Type B pancreatic cell (in vitro differentiated cells): ENCODE data around the gene AGTR1. TPM values are rescaled to one million over a fixed set of nuclear protein-coding genes. Genes with fewer than 3 reads are reported as not detected.
"Not testable (repeated sequence)": the region's sequence is repeated elsewhere in the genome, so short reads cannot be mapped to it uniquely, and the experiment has no call there.

Source experiments
- DNase-seq: peaks from one replicate; pipeline ENCODE4 v3.0.0; 2021; ENCODE audit warnings: mixed read lengths; ENCODE audit not compliant: unreplicated experiment; ENCODE audit errors: extremely low spot score
- H3K27ac Mint-ChIP-seq: 2 replicates; pipeline ENCODE4 v1.8.0; 2021; ENCODE audit warnings: mild to moderate bottlenecking, mixed read lengths
- H3K27me3 Mint-ChIP-seq: 2 replicates; pipeline ENCODE4 v1.8.0; 2021; ENCODE audit warnings: mixed read lengths
- H3K36me3 Mint-ChIP-seq: 2 replicates; pipeline ENCODE4 v1.8.0; 2021; ENCODE audit warnings: mixed read lengths
- H3K4me1 Mint-ChIP-seq: one replicate; pipeline ENCODE4 v1.8.0; 2021; ENCODE audit warnings: mixed read lengths; ENCODE audit not compliant: unreplicated experiment
- H3K4me3 Mint-ChIP-seq: 2 replicates; pipeline ENCODE4 v1.8.0; 2021; ENCODE audit warnings: mild to moderate bottlenecking, mixed read lengths
- H3K9me3 Mint-ChIP-seq: 2 replicates; pipeline ENCODE4 v1.8.0; 2021; ENCODE audit warnings: mixed read lengths
- total RNA-seq: library from RNA; stranded (reverse); gene quantifications from 2 replicates; pipeline ENCODE4 v1.2.1, GENCODE V29; 2021; ENCODE audit warnings: low replicate concordance
- TF ChIP-seq, protein P1 (sequence below): fragments of 200-600 bp; sonication (generic); conservative IDR thresholded peaks from 2 replicates; pipeline ENCODE4 v1.5.0; 2021; ENCODE audit warnings: antibody characterized with exemption, mild to moderate bottlenecking

Gene AGTR1
- total RNA-seq, 1 donor from 2014 or later = 2.4 TPM

DNA sequence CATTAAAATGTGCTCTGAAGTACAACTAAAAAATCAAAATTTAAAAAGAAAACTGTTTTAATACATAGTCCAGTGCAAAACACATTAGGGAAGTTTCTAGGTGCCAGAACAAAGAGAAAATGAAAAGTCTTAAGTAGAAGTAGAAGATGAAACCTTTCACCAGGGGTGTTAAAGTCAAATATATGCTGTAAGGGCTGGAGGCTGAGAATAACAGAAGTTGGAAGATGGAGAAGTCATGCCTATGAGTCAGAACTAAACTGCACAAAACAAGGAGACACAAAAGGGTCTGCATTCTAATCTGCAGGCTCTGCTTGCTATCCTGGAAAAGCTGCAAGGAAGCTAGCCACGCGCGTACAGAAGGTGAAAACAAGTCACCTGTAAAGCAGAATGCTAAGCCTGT, 81.2 kb downstream of the AGTR1 start:
- no peaks in the 10 kb centered on the region for H3K36me3 Mint-ChIP-seq

DNA sequence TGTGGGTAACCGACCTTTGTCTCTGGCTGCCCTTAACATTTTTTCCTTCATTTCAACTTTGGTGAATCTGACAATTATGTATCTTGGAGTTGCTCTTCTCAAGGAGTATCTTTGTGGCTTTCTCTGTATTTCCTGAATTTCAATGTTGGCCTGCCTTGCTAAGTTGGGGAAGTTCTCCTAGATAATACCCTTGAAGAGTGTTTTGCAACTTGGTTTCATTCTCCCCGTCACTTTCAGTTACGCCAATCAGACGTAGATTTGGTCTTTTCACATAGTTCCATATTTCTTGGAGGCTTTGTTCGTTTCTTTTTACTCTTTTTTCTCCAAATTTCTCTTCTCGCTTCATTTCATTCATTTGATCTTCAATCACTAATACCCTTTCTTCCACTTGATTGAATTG, 87.3 kb downstream of the AGTR1 start:
- peaks cover 12% of the 10 kb centered on the region for H3K4me1 Mint-ChIP-seq

More for the DNA sequence above, 81.2 kb downstream of the AGTR1 start:
- H3K27ac Mint-ChIP-seq = no peak overlapping the region
- DNase-seq = no peak
- no peaks in the 10 kb centered on the region for H3K27me3 Mint-ChIP-seq
- H3K9me3 Mint-ChIP-seq = no peaks in the 10 kb centered on the region
- no peaks in the 10 kb centered on the region for H3K4me1 Mint-ChIP-seq
- no peak overlapping the region for H3K4me3 Mint-ChIP-seq
- TF ChIP-seq, protein P1, sequence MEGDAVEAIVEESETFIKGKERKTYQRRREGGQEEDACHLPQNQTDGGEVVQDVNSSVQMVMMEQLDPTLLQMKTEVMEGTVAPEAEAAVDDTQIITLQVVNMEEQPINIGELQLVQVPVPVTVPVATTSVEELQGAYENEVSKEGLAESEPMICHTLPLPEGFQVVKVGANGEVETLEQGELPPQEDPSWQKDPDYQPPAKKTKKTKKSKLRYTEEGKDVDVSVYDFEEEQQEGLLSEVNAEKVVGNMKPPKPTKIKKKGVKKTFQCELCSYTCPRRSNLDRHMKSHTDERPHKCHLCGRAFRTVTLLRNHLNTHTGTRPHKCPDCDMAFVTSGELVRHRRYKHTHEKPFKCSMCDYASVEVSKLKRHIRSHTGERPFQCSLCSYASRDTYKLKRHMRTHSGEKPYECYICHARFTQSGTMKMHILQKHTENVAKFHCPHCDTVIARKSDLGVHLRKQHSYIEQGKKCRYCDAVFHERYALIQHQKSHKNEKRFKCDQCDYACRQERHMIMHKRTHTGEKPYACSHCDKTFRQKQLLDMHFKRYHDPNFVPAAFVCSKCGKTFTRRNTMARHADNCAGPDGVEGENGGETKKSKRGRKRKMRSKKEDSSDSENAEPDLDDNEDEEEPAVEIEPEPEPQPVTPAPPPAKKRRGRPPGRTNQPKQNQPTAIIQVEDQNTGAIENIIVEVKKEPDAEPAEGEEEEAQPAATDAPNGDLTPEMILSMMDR = no peak

DNA sequence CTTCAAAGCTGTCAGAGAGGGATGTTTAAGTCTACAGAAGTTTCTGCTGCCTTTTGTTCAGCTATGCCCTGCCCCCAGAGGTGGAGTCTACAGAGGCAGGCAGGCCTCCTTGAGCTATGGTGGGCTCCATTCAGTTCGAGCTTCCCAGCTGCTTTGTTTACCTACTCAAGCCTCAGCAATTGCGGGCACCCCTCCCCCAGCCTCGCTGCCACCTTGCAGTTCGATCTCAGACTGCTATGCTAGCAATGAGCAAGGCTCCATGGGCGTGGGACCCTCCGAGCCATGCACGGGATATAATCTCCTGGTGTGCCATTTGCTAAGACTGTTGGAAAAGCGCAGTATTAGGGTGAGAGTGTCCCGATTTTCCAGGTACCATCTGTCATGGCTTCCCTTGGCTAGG, 88.5 kb downstream of the AGTR1 start:
- H3K27ac Mint-ChIP-seq, H3K4me3 Mint-ChIP-seq, H3K27me3 Mint-ChIP-seq, H3K36me3 Mint-ChIP-seq, H3K9me3 Mint-ChIP-seq, DNase-seq: not testable (repeated sequence)
- H3K4me1 Mint-ChIP-seq = peaks cover 19% of the 10 kb centered on the region

More for the DNA sequence above, 87.3 kb downstream of the AGTR1 start:
- H3K9me3 Mint-ChIP-seq, DNase-seq, H3K36me3 Mint-ChIP-seq, H3K27me3 Mint-ChIP-seq, H3K27ac Mint-ChIP-seq, H3K4me3 Mint-ChIP-seq: not testable (repeated sequence)

DNA sequence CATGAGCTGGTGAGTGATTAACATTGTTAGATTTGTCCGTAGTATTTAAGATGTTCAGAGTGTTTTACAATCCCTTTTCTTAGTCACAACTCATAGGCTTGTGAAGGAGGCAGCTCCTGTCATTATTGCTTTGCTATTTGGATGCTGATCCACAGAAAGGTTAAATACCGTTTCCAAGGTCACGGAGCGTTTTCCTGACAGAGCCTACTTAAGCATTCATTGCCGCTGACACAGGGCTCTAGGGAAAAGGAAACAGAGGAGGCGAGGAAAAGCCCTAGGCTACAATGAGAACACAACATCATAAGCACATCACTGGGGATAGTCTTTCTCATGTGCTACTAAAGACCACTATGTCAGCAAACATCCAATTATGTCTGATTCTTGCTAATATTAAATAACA, 91.4 kb downstream of the AGTR1 start:
- no peak for DNase-seq
- H3K27ac Mint-ChIP-seq = peak overlapping the region; percentile 14
- peaks cover 33% of the 10 kb centered on the region for H3K4me1 Mint-ChIP-seq
- no peaks in the 10 kb centered on the region for H3K36me3 Mint-ChIP-seq
- H3K9me3 Mint-ChIP-seq = peaks cover 6% of the 10 kb centered on the region
- H3K27me3 Mint-ChIP-seq = peaks cover 7% of the 10 kb centered on the region
- no peak overlapping the region for H3K4me3 Mint-ChIP-seq
- TF ChIP-seq, protein P1 = no peak

DNA sequence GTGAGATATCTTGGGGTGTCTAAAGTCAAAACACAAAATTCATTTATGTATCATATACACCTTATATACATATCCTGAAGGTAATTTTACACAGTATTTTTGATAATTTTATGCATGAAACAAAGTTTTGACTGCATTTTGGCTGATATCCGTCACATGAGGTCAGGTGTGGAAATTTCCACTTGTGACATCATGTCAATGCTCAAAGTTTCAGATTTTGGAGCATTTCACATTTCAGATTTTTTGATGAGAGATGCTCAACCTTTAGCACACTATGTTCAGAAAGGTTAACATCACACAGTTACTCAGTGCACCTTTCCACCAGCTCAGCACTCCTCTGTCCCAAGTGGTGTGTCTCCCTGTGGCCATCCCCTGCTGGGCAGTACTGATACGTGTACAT, 92.2 kb downstream of the AGTR1 start:
- H3K36me3 Mint-ChIP-seq = no peaks in the 10 kb centered on the region
- TF ChIP-seq, protein P1 = no peak
- peaks cover 5% of the 10 kb centered on the region for H3K9me3 Mint-ChIP-seq
- peaks cover 7% of the 10 kb centered on the region for H3K27me3 Mint-ChIP-seq
- no peak overlapping the region for H3K4me3 Mint-ChIP-seq
- no peak for DNase-seq
- H3K27ac Mint-ChIP-seq = no peak overlapping the region
- peaks cover 36% of the 10 kb centered on the region for H3K4me1 Mint-ChIP-seq

DNA sequence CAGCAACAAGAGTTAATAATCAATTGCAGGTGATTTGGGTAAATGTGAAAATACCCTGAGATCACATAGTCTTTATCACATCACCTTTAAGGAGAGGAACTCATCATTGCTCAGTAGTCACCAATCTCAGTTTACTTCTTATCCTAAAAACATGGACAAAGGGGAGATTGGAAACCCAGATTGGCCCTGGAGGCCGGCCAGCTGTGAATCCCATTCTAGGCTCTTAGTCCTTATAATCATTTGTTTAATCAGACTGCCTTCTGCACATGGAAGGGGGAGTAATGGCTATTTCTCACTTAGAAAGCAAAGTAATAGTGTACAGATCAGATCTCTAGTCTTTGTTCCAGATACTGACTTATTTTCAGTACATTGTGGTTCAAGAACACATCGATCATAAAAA, 92.7 kb downstream of the AGTR1 start:
- DNase-seq = no peak
- no peak overlapping the region for H3K4me3 Mint-ChIP-seq
- no peaks in the 10 kb centered on the region for H3K36me3 Mint-ChIP-seq
- H3K27ac Mint-ChIP-seq = peak overlapping the region; percentile 12
- H3K27me3 Mint-ChIP-seq = peaks cover 7% of the 10 kb centered on the region
- peaks cover 36% of the 10 kb centered on the region for H3K4me1 Mint-ChIP-seq
- TF ChIP-seq, protein P1 = no peak
- H3K9me3 Mint-ChIP-seq = peaks cover under 1% of the 10 kb centered on the region
